Measurements from ENCODE around the gene ARID5A. TPM values are rescaled to one million over a fixed set of nuclear protein-coding genes. Genes with fewer than 3 reads are reported as not detected.
A peak's percentile ranks its signal among the peaks of the same experiment; 100 is the strongest.

The ARID5A gene
- total and polyA plus RNA-seq, 2 of the 13 experiments (the other 11 are each of a cell fraction or from before 2014, with no cell fraction given), result 6.0 to 9.5 TPM

DNA sequence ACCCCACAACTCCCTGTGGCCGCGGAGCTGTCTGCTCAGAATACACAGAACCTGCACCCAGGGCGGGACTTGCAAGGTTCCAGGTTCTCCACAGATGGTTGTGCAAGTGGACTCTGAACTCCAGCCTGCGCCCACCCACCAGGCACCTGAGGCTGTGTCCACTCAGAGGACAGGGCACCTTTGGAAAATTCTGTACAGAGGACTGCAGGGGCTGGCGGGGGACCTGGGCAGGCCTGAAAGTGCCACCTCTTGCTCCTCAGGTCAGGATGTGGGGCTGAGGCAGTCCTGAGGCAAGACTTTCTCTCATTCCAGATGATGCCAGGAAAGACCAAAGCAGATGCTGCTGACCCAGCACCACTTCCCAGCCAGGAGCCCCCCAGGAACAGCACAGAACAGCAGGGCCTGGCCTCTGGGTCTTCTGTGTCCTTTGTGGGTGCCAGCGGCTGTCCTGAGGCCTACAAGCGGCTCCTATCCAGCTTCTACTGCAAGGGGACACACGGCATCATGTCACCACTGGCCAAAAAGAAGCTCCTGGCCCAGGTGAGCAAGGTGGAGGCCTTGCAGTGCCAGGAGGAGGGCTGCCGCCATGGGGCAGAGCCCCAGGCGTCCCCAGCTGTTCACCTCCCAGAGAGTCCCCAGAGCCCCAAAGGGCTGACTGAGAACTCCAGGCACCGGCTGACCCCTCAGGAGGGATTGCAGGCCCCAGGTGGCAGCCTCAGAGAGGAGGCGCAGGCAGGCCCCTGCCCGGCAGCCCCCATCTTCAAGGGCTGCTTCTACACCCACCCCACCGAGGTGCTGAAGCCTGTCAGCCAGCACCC lies 14.4 kb downstream of the ARID5A start (continued):
- TF ChIP-seq, protein P1, sequence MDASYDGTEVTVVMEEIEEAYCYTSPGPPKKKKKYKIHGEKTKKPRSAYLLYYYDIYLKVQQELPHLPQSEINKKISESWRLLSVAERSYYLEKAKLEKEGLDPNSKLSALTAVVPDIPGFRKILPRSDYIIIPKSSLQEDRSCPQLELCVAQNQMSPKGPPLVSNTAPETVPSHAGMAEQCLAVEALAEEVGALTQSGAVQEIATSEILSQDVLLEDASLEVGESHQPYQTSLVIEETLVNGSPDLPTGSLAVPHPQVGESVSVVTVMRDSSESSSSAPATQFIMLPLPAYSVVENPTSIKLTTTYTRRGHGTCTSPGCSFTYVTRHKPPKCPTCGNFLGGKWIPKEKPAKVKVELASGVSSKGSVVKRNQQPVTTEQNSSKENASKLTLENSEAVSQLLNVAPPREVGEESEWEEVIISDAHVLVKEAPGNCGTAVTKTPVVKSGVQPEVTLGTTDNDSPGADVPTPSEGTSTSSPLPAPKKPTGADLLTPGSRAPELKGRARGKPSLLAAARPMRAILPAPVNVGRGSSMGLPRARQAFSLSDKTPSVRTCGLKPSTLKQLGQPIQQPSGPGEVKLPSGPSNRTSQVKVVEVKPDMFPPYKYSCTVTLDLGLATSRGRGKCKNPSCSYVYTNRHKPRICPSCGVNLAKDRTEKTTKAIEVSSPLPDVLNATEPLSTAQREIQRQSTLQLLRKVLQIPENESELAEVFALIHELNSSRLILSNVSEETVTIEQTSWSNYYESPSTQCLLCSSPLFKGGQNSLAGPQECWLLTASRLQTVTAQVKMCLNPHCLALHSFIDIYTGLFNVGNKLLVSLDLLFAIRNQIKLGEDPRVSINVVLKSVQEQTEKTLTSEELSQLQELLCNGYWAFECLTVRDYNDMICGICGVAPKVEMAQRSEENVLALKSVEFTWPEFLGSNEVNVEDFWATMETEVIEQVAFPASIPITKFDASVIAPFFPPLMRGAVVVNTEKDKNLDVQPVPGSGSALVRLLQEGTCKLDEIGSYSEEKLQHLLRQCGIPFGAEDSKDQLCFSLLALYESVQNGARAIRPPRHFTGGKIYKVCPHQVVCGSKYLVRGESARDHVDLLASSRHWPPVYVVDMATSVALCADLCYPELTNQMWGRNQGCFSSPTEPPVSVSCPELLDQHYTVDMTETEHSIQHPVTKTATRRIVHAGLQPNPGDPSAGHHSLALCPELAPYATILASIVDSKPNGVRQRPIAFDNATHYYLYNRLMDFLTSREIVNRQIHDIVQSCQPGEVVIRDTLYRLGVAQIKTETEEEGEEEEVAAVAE (CRISPR knock-in tag; IDR thresholded peaks at IDR 0.05; ENCODE audit: borderline replicate concordance), result no peak
- TF ChIP-seq, protein P2, sequence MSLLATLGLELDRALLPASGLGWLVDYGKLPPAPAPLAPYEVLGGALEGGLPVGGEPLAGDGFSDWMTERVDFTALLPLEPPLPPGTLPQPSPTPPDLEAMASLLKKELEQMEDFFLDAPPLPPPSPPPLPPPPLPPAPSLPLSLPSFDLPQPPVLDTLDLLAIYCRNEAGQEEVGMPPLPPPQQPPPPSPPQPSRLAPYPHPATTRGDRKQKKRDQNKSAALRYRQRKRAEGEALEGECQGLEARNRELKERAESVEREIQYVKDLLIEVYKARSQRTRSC (CRISPR knock-in tag; IDR thresholded peaks at IDR 0.05; ENCODE audit: low read depth), result 0 out of 2 replicates have a peak, but pooled peaks have one; percentile 48
- TF ChIP-seq ZNF781 (CRISPR knock-in tag; IDR thresholded peaks at IDR 0.05; ENCODE audit: borderline replicate concordance, not compliant biosample characterization), result peak; percentile 35
- TF ChIP-seq ZNF446 (CRISPR knock-in tag; IDR thresholded peaks at IDR 0.05), result no peak; the same call in 1 of the 2 replicates
- no peak for TF ChIP-seq MAFK (conservative IDR thresholded peaks at IDR 0.05 in 1 of 2, IDR thresholded peaks at IDR 0.05 in 1 of 2; ENCODE audit: low read length in 2 of 2)
- TF ChIP-seq ZNF230 (CRISPR knock-in tag; IDR thresholded peaks at IDR 0.05), result 0 out of 2 replicates have a peak, but pooled peaks have one; percentile 25
- no peak for TF ChIP-seq YY1 (IDR thresholded peaks at IDR 0.05; ENCODE audit: insufficient read depth, insufficient replicate concordance, low read depth, low read length)
- 0 out of 2 replicates have a peak, but pooled peaks have one; percentile 76 for TF ChIP-seq ZNF383 (CRISPR knock-in tag; IDR thresholded peaks at IDR 0.05; ENCODE audit: borderline replicate concordance)
- no peak for TF ChIP-seq ZNF24 (IDR thresholded peaks at IDR 0.05)
- TF ChIP-seq PAWR (CRISPR knock-in tag; IDR thresholded peaks at IDR 0.05; ENCODE audit: borderline replicate concordance), result no peak
- TF ChIP-seq MTF2 (CRISPR knock-in tag; IDR thresholded peaks at IDR 0.05; ENCODE audit: borderline replicate concordance), result 0 out of 2 replicates have a peak, but pooled peaks have one; percentile 83
- TF ChIP-seq, protein P3, sequence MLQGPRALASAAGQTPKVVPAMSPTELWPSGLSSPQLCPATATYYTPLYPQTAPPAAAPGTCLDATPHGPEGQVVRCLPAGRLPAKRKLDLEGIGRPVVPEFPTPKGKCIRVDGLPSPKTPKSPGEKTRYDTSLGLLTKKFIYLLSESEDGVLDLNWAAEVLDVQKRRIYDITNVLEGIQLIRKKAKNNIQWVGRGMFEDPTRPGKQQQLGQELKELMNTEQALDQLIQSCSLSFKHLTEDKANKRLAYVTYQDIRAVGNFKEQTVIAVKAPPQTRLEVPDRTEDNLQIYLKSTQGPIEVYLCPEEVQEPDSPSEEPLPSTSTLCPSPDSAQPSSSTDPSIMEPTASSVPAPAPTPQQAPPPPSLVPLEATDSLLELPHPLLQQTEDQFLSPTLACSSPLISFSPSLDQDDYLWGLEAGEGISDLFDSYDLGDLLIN (CRISPR knock-in tag; IDR thresholded peaks at IDR 0.05; ENCODE audit: borderline replicate concordance), result no peak
- no peak for TF ChIP-seq PRPF4 (IDR thresholded peaks at IDR 0.05; ENCODE audit: low read depth, low read length, poor library complexity, severe bottlenecking)
- TF ChIP-seq, protein P4, sequence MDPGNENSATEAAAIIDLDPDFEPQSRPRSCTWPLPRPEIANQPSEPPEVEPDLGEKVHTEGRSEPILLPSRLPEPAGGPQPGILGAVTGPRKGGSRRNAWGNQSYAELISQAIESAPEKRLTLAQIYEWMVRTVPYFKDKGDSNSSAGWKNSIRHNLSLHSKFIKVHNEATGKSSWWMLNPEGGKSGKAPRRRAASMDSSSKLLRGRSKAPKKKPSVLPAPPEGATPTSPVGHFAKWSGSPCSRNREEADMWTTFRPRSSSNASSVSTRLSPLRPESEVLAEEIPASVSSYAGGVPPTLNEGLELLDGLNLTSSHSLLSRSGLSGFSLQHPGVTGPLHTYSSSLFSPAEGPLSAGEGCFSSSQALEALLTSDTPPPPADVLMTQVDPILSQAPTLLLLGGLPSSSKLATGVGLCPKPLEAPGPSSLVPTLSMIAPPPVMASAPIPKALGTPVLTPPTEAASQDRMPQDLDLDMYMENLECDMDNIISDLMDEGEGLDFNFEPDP (CRISPR knock-in tag; conservative IDR thresholded peaks at IDR 0.05), result 0 out of 2 replicates have a peak, but pooled peaks have one; percentile 75
- no peak for TF ChIP-seq ZNF10 (CRISPR knock-in tag; IDR thresholded peaks at IDR 0.05; ENCODE audit: borderline replicate concordance, low read depth)
- peak; percentile 13; the same call in 1 of the 2 replicates for TF ChIP-seq FOXA3 (CRISPR knock-in tag; IDR thresholded peaks at IDR 0.05)
- TF ChIP-seq HNF4G (IDR thresholded peaks at IDR 0.05; ENCODE audit: borderline replicate concordance, low read depth, low read length), result peak; percentile 93
- no peak for TF ChIP-seq HNF4G (CRISPR knock-in tag; IDR thresholded peaks at IDR 0.05; ENCODE audit: borderline replicate concordance, low read depth)
- no peak for TF ChIP-seq ZNF333 (CRISPR knock-in tag; IDR thresholded peaks at IDR 0.05; ENCODE audit: borderline replicate concordance)
- TF ChIP-seq ZNF224 (CRISPR knock-in tag; IDR thresholded peaks at IDR 0.05), result no peak
- no peak for TF ChIP-seq ZNF543 (CRISPR knock-in tag; IDR thresholded peaks at IDR 0.05)
